Activated CD8-positive, alpha-beta memory T cell treated with anti-CD3 and anti-CD28 coated beads, Interleukin-2, amount 50 U/mL, for 4 hours (primary cell): ENCODE measurements around the gene GGNBP2.

ENCODE experiments used
- DNase-seq: peaks from one replicate; pipeline ENCODE4 v3.0.0-alpha.2; 2020

Gene GGNBP2

DNA sequence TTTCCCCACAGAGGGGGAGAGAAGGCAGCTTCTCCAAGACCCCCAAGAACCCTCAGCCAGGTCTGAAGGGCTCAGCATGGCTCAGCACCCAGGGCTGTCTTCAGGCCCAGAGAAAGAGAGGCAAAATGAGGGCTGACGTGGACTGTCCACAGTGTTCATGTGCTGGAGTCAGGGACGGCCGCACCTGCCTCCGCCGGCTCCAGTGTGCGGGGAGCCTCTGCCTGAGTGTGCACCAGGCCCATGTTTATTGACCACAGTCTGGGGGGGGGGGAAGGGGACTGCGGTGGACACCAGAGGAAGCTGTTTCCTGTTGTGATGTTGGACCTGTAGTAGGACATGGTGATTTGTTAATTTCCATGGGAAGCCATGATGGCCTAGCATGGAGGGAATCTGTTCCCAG, 63.6 kb downstream of the GGNBP2 start:
- DNase-seq, result no peak

DNA sequence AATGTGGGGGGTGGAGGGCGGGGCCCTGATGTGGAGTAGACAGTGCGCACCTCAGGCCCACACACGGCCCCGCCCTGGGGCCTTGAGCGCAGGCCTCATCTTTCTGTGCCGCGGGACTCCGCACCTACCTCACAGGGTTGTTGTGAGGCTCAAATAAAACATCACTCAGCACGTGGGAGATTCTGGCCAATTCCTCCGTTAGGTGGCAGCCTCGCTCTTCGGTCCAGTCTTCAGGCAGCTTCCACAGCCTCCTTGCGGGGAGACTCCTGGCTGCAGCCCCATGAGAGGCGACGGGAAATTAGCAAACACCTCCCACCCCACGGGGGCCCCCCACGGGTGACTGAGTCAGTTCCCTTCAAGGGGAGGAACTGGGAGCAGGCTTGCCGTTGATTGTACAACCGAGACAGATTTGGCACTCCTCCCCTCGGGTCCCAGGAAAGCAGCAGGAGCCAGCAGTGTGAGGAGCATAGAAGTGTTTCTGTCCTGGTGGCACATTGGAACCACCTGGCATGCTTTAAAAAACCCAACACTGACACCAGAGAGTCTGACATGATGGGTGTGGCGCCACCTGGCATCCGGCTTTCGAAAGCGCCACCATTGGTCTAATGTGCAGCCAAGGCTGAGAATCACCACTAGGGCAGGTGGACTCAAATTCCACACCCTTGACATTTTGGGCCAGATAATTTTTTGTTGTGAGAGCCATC, 64.2 kb downstream of the GGNBP2 start:
- DNase-seq, result no peak

DNA sequence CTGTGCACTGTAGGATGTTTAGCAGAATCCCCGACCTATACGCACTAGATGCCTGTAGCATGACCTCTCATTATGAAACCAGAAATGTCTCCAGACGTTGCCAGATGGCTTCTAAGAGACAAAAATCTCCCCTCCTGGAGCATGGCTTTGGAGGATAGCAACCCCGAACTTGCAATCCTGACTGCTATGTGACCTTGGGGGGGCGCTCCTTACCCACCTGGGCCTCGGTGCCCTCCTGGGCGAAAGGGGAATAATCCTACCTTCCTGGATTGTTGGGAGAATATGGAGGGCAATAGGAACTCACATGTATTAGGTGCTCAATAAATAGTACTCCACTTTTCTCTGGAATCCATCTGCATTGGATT, 64.8 kb downstream of the GGNBP2 start:
- no peak for DNase-seq

DNA sequence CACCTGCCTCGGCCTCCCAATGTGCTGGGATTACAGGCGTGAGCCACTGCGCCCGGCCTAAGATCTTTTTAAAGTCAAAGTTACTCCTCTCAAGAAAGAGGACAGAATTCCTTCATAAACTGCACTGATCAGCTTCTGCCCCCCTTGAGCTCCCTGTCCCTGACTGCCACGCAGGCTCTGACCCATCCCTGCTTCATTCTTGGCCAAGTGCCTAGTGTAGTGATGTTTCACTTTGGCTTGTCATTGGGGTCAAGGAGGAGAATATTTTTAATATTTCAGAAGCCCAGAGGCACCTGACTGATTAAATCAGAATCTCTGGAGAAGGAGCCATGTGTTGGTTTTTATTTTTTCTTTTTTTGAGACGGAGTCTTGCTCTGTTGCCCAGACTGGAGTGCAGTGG, 65.8 kb downstream of the GGNBP2 start:
- DNase-seq, result no peak

DNA sequence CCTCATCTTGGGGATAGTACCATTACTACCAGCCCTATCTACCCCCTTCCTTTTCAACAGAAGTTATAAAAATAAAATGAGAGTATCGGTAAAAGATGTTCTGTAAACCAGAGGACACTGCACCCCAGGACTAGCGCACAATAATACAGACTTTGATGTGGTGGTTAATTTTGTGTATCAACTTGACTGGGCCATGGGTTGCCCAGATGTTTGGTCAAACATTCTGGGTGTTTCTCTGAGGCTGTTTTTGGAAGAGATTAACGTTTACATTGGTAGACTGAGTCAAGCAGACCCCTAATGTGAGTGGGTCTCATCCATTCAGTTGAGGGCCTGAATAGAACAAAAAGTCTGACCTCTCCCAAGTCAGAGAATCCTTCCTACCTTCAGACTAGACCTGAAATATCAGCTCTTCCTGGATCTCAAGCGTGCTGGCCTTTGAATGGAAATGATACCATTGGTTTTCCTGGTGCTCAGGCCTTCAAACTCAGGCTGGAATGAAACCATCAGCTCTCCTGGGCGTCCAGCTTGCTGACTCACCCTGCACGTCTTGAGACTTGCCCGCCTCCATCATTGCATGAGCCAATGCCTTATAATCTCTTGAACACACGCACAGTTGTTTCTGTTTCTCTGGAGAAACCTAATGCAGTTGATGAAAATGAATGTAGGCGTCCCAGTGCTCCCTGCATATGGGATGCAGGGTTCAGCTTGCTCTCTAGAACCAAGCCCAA, 66.8 kb downstream of the GGNBP2 start:
- DNase-seq, result no peak

DNA sequence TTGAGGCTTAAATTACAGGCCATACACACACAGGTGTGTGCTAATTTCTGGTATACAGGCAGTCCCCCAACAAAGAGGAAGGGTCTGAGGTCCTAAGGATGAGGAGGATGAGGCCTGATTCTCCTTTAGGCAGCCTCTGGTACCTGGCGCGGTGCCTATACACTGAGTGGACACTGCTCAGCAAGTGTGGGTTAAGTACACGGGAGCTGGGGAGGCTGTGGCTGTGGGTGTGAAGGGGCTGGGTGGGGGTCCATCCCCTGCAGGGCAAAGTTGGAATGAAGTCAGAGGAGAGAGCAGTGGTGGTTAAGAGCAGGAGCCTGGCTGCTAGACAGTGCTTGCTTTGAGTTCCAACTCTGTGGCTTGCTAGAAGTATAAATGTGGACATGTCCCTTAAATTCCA, 67.6 kb downstream of the GGNBP2 start:
- DNase-seq, result no peak

DNA sequence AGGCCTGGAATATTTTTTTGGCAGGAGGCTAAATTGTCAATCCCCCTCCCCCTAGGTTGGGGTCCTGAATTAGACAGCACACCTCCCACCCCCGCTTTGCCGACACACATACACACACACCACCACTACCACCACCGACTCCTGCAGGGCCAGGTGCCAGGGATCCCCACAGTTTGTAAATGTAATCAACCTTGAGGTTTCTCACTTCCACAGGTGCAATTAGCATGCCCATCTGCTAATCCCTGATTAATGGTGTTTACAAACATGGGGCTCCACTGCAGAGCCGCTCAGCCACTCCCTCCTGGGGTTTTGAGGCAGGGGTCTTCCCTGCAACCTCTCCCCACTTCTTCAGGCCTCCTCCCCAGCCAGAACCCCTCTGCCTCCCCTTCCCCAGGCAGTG, 68.4 kb downstream of the GGNBP2 start:
- DNase-seq, result no peak

DNA sequence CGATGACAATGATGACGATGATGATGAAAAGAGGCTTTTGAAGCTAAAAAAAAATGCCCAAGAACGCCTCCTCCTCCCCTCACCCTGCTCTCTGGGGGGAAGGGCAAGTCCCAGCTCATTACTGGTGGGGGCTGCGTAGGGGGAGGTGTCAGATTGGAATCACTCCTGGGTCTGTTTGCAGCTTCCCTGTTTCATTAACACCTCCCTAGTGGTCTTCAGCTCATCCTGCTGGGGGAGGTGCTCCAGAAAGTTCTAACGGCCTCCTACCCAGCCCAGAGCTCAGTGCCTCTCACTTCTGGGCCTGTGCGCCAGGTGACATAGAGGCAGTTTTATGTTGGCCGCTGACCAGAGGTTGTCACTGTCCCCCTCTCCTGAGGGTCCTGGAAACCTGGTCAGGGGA, 69.4 kb downstream of the GGNBP2 start:
- no peak for DNase-seq

DNA sequence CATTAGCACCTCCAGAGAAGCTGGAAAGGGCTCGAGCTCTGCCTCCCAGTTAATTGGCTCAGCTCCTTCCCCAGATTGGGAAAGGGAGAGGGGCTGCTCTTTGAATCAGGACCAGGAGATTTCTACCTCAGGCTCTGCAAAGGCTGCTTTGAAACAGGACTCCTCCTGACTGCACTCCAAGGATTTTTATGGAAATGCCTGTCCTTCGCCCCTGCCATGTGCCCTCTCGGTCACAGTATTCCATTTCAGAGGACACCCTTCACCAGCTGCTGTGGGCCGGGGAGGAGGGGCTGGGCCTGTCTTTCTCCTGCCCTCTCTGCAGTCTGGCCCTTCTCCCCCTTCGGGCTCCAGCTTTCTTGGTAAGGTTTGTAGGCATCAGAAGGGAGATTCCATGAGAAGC, 70.2 kb downstream of the GGNBP2 start:
- DNase-seq, result no peak

DNA sequence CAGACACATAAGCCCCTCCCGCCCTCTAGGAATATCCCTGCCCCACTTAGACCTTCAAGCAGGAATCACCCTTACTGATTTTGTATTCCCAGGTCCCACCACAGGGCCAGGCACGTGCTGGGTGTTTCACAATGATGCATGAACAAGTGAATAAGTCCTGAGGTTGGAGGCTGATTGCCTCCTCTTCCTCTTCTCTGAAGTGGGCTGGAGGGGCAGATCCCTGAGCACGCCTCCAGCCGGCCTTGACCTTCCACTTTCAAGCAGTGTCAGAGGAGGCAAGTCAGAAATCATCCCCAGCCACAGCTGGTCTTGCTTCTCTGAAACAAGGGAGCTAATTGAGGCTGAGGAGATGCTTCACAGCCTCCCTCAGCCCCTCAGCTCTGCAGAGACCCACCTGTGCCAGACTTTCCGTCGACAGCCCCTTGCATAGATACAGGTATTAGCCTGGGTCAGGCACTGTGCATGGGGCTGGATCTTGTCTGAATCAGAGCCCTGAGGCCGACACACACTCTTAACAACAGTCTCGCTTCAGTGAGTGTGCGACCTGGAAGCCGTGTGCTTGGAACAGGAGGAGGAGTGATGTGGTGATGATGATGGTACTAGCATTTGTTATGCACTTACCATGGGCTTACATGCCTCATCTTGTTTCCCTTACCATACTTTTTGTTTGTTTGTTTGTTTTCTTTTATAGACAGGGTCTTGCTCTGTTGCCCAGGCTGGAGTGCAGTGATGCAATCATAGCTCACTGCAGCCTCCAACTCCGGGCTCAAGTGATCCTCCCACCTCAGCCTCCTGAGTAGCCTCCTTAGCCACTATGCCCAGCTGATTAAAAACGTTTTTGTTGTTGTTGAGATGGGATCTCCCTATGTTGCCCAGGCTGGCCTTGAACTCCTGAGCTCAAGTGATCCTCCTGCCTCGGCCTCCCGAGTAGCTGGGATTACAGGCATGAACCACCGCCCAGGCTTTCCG, 71.6 kb downstream of the GGNBP2 start:
- DNase-seq, result no peak

DNA sequence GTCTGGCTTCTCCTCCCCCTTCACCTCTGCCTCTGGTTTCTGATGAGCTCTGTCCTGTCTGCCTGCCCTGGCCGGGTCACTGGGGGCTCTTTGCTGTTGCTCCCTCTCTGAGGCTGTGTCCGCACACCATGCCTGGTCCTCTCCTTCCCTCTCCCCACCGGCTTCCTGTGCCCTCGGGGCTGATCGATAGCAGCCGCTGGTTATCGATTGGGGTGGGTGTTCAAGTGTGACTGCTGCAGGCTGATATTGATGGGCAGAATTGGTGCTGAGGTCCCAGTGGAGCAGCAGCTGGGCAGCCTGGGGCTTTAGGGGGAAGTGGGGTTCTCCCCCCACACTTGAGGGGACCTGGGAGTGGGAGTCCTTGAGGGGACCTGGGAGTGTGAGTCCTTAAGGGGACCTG, 73.1 kb downstream of the GGNBP2 start:
- no peak for DNase-seq

DNA sequence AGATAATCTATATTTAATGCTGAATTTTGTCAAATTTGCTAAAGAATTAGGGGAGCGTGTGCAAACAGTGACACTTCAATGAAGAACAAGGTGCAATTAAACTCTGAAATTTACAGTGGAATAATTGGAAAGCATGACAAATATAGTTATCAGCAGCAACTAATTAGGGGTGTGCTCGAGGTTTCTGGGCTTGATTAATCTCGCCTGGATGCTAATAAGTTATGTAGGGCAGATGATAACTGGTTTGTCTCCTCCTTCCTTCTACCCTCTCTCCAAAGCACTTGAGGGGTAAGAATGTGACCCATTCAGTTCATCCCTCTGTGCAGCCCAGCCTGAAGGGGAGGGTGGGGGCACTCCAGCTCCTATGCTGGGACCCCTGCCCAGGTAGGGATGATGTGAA, 78.6 kb downstream of the GGNBP2 start:
- DNase-seq, result no peak

DNA sequence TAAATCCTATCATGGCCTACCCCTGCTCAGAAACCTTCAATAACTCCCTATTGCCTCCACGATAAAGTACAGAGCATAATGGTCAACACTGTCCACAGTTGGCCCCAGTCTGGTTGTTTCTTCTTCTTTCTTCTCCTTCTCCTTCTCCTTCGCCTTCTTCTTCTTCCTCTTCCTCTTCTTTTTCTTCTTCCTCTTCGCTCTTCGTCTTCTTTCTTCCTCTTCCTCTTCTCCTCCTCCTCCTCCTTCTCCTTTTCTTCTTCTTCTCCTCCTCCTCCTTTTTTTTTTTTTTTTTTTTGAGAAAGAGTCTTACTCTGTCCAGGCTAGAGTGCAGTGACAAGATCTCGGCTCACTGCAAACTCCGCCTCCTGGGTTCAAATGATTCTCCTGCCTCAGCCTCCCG, 80.5 kb downstream of the GGNBP2 start:
- no peak for DNase-seq

DNA sequence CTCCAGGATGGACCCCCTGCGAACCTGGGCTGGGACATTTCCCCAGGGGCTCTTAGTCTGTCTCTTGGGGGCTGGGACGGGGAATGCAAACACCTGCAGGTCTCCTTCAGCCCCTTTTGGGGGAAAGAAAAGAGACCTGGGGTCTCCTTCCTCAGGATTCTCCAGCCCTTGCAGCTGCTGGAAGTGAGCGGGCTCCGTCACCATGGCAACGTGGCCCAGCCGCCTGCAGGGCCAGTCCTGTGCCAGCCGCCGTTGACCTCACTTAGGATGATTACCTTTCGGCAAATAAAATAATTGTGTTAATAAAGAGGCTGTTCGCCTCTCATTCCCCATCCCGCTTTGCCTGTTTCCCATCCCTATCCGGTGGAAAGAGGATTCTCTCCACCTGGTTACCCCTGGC, 82.4 kb downstream of the GGNBP2 start:
- no peak for DNase-seq

DNA sequence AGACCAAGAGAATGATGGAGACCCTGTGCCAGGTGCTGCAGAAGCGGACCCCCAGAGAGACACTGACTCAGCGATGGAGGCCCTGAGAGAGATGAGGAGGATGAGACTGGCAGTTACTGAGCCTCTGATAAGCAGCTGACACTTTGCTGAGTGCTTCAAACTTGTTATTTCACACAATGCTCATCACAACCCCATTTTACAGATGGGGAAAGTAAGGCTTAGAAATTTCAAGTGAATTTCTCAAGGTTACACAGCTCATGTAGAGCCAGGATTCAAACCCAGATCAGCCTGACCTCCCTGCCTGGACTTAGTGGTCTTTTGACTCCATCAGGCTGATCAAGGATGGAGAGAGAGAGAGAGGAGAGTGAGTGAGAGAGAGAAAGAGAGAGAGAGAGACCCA, 83.9 kb downstream of the GGNBP2 start:
- DNase-seq, result no peak

DNA sequence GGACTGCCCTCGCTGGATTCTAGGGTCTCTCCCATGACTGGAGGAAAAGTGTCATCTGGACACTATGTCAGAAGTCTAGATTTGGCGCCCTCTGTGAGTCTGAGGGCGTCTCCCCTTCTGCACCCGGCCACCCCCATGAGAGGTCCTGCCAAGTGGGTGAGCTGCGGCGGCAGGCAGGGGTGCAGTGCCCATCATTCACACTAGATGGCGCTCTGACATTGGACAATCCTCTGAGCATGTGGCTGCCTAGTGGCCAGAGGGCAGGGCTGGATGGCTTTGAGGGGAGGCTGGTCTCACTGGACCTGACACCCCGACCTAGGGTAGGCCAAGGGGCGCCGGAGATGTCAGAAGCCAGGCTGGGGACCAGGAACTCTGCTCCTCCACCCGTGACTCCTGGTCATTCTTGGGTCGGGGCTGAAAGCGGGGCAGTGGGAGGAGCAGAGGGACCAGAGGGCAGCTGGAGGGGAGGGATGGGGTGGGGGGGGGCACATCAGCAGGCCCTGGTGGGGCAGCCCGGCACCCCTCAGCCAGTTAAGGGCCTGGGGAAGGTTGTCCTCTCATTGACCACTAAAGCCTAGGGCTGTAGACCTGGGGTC, 84.6 kb downstream of the GGNBP2 start:
- DNase-seq, result peak; percentile 83

DNA sequence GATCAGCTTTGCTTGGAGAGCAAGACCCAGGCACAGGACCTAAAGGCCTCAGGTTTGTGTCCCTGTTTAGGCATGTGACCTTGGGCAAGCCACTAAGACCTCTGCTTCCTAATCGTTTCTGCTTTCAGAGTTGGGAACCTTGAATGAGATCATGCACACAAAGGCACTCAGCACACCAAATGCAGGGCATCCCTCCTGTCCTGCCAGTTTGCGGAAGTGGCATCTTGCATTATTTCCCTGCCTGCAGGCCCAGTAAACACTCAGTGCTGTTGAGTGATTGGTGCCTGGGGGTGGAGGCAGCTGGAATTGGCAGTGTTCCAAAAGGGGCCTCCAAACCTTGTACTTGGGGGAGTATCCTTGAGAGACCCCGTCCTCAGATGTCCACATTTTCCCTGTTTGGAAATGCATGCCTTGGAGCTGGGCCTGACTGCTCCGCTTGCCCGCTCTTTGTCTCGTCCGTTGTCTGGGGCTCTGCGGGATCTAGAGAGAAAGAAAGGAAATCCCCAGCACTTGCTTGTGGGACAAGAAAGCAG, 85.3 kb downstream of the GGNBP2 start:
- DNase-seq, result no peak

DNA sequence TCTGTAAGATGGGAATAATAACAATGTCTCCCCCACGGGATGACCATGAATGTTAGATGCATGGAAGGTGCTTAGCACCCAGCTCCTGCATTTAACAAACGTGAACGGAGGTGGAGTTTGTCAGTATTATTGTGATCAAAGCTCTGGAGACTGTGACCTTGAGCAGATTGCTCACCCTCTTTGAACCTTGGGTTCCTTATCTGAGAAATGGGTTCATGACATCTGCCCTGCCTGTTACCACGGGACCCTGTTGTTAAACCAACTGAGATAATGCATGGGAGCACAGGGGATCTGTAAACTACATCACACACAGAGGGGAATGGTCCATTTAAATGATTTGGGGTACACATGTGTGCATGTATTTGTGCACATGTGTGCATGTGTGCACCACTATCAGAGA, 86.3 kb downstream of the GGNBP2 start:
- no peak for DNase-seq

DNA sequence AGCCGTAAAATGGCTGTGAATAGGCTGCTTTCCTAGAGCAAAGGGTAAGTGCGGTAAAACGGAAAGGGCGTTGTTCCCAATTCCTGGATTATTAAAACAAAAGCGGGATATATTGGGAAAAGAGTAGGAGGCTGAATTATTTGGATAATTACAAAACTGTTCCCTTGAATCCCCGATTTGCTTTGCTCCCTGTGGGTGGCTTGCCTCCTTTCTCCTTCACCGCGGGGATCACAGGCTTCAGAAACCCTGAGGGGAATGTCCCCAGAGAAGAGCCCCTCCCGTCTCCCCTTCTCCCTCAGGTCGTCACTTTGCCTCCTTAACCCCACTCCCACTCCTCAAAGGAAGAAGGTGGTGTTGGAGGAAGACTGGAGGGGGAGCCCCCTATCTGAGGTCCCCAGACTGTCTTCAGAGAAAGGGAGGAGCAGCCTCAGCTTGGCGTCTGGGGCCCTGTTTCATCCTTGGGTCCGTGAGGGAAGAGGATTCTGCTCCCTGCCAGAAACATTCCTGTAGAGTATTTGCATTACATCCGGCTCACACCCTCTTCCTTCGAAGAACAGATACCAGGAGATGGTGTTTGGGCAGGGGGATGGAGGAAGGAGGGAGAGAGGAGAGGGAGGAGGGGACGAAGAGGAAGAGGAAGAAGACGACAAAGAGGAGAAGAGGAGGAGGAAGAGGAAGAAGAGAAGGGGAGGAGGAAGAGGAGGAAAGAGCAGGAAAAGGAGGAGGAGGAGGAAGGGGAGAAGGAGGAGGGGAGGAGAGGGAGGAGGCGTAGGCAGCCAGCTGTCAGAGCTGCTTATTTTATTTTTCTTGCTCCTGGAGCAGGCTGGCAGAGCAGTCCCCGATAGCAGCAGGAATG, 88.4 kb downstream of the GGNBP2 start:
- no peak for DNase-seq
